HL-60 (cell line): ENCODE results near the gene SOS2.

Source experiments
- CTCF ChIP-seq: IDR thresholded peaks from one replicate; pipeline ENCODE4 v1.5.1; 2011; ENCODE audit warnings: low read length, control low read depth, inconsistent platforms; ENCODE audit not compliant: insufficient read depth
- POLR2AphosphoS5 ChIP-seq: IDR thresholded peaks from 2 replicates; pipeline ENCODE4 v1.6.1; 2012; ENCODE audit warnings: low read depth
- SPI1 ChIP-seq: IDR thresholded peaks from 2 replicates; pipeline ENCODE4 v1.6.1; 2012; ENCODE audit warnings: low read depth, mild to moderate bottlenecking, borderline replicate concordance
- TF ChIP-seq, protein P1 (sequence below): IDR thresholded peaks from 2 replicates; pipeline ENCODE4 v1.6.1; 2012; ENCODE audit warnings: low read depth; ENCODE audit not compliant: insufficient replicate concordance

DNA sequence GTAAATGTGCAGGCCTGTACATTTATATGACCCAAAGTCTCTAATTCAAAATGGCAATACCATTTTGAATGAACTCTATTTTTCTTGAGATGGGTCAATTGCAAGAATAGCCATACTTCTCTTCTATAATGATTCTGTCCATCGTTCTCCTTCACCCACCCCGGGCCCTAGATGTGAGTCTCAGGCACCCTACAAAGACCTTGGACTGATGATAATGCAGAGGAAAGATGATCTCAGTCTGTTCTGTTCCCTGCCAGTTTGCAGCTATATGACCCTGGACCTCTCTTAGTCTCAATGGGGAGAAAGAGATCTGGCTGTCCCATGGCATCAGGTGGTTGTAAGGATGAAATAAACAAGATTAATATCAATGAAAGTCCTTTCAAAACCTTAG lies 145.1 kb downstream of the SOS2 start:
- TF ChIP-seq POLR2AphosphoS5 (no peak), CTCF (no peak), SPI1 (no peak)
- TF ChIP-seq, protein P1, sequence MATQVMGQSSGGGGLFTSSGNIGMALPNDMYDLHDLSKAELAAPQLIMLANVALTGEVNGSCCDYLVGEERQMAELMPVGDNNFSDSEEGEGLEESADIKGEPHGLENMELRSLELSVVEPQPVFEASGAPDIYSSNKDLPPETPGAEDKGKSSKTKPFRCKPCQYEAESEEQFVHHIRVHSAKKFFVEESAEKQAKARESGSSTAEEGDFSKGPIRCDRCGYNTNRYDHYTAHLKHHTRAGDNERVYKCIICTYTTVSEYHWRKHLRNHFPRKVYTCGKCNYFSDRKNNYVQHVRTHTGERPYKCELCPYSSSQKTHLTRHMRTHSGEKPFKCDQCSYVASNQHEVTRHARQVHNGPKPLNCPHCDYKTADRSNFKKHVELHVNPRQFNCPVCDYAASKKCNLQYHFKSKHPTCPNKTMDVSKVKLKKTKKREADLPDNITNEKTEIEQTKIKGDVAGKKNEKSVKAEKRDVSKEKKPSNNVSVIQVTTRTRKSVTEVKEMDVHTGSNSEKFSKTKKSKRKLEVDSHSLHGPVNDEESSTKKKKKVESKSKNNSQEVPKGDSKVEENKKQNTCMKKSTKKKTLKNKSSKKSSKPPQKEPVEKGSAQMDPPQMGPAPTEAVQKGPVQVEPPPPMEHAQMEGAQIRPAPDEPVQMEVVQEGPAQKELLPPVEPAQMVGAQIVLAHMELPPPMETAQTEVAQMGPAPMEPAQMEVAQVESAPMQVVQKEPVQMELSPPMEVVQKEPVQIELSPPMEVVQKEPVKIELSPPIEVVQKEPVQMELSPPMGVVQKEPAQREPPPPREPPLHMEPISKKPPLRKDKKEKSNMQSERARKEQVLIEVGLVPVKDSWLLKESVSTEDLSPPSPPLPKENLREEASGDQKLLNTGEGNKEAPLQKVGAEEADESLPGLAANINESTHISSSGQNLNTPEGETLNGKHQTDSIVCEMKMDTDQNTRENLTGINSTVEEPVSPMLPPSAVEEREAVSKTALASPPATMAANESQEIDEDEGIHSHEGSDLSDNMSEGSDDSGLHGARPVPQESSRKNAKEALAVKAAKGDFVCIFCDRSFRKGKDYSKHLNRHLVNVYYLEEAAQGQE, result no peak
